ENCODE data around the gene KCNIP1.
A peak's percentile ranks its signal among the peaks of the same experiment; 100 is the strongest.

KCNIP1 gene

DNA sequence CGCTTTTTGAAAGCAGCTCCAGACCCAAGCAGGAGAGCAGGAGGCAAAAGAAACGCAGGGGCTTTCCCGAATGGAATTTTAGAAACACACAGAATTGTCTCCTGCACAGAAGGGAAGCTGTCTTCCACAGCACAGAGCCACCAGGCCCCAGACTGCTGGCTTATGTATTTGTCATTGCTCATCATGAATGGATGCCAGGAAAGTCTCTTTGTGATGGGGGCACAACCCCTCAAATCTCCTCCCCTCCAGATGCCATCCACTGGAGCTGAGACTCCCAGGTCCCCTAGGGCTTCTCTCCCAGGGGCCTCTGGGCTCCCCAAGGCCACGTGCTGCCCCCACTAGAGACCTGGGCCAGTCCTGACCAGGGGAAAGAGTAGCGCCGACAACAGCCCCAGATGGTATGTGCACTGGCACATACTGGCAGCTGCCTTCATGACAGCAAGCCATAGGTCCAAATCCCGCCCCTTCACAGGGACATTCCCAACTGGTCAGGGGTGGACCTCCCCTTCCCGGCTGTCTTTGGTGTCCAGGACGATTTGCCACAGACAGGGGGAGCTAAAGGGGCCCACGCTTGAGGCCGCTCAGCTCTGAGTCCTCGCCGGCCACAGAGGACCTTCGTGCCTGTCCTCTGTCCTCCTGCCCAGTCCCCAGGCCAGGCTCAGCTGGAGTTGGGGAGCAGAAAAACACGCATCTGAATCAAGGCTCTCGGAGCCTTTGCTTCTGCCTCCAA is 127.8 kb downstream of the KCNIP1 start:
- peak; percentile 60 for DNase-seq

GRCh38 chr5:170632266-170632984 is 128.6 kb downstream of the KCNIP1 start:
- peak; percentile 61 for DNase-seq

GRCh38 chr5:170632985-170633234 is 129.1 kb downstream of the KCNIP1 start:
- DNase-seq = peak; percentile 83

DNA sequence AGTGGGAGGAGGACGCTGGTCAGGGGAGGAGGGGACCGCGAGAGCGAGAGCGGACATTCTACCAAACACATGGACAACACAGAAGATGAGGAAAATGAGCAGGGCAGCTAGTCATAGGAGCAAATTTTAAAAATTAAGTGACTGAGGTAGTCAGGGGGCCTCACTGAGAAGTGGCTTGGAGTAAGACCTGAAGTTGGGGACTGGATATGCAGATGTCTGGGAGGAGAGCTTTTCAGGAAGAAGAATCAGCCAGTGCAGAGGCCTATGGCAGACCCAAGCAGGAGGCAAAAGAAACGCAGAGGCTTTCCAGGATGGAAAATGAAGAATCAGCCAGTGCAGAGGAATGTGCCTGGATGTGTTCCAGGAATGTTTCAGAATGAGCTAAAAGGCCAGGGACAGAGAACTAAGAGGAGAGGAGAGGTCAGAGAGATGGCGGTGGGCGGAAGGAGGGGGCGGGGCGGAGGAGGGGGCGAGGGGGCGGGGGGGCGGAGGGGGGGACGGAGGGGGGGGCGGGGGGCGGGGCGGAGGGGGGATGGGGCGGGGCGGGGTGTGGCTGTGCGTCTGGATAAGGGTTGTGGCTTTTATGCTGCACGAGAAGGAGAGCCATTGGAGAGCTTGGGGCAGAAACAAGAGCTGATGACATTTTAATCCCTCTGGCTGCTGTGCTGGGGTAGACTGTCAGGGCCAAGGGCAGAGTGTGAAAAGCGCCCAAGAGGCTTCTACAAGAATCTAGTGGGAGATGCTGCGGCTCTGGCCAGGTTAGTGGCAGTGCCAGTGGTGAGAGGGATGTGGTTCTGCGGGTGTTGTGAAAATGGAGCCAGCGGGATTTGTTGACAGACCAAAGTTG is 129.6 kb downstream of the KCNIP1 start:
- DNase-seq = peak; percentile 54

- DNase-seq = peak; percentile 42
Measured at GRCh38 chr5:170634256-170634990, 130.6 kb downstream of the KCNIP1 start.

GRCh38 chr5:170635706-170636105 is 131.9 kb downstream of the KCNIP1 start:
- peak; percentile 44 for DNase-seq

DNA sequence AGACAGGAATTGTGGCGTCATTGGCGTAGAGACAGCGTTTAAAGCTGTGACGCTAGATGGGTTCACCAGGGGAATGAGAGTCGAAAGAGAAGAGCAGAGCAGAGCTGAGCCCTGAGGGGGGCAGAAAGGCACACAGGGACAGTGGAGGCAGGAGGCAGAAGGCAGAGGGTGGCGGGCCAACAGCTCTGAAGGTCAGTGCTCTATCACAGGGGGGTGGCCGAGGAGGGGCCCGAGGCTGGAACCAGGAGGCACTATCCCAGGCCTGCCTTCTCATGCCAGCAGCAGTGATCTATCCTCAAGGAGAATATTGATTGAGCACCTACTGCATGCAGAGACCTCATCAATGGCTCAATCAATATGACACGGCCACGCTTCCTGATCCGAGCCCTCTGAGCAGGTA is 132.4 kb downstream of the KCNIP1 start:
- peak; percentile 49 for DNase-seq

DNA sequence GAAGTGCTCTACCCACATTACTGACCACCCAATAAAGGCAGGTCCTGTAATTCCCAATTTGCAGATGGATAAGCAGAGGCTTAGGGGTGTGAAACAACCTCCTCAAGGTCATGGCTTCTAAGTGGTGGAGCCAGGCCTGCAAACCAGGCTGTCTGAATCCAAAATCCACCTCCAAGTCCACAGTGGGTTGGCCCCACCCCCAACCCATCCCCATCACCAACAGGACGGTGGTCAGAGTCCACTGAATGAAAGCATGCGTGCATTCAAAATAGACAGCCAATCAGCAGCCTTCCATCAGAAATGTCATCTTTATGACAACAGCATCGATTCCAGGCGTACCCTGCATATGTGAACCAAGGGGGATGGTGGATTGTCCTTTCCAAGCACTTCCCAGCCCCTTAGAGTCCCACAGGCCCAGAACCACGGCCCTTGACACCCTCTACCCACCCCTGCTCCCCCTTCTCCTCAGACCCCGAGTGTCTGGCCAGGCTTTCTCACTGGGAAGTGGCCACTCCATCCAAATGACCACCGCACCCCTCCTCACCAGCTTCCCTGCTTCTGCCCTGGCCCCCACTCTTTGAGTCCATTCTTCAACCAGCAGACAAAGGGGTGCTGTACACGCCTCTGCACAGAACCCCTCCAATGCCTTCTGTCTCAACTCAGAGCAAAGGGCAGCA is 133.1 kb downstream of the KCNIP1 start:
- peak; percentile 37 for DNase-seq

GRCh38 chr5:170638051-170638450 is 134.2 kb downstream of the KCNIP1 start:
- peak; percentile 22 for DNase-seq

- peak; percentile 85 for DNase-seq
Measured at GRCh38 chr5:170638454-170639220, 134.8 kb downstream of the KCNIP1 start.

- DNase-seq = peak; percentile 34
Measured at GRCh38 chr5:170639221-170639925, 135.6 kb downstream of the KCNIP1 start.

GRCh38 chr5:170640731-170641588 is 137.1 kb downstream of the KCNIP1 start:
- DNase-seq = no peak

DNA sequence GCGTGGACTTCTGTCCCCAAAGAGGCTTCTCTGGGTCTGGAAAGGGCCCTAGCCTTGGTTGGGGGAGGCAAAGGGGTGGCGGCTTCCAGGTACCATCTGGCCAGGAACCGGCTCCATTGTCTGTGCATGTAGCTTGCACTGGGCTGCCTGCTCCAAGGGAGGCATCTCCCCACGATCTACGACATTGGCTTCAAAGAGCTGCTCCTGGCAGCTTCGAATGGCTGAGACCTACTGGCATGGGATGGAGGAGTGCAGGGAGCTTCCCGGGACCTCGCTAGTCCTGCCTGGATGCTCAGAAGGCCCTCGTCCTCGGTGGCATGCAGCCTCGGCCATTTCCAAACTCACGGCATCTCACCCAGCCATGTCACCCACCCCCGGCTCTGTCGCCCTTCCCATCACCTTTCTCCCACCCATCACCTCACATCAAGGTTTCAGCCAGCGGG is 137.8 kb downstream of the KCNIP1 start:
- peak; percentile 48 for DNase-seq

DNA sequence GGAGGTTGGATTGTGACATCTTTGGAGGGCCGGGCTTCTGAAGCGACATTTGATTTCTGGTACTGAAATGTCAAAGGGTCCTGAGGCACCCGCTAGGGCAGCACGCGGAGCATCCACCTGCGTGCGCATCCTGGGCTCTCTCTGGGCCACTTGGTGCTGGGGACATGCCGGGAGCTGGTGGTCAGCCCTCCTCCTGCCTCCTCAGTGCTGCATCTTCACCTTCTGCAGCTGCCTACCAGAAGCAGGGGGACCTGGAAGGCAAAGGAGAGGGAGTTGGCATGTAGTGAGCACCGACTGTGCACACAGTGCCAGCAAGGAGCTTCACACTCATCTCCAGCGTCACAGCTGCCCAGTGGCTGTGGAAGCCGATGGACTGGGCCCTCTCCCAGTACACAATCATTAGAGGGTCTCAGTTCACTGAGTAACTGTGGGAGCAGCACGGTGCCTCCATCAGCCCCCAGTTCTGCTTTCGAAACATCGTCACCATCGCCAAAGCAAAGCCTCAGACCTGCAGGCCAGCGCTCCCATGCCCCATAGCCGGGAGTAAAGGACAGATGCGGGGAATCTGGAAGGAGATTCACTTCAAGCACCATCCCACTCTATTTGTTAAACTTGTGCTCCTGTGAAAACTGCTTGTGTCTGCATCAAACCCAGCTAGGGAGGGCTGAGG is 138.4 kb downstream of the KCNIP1 start:
- peak; percentile 17 for DNase-seq

DNA sequence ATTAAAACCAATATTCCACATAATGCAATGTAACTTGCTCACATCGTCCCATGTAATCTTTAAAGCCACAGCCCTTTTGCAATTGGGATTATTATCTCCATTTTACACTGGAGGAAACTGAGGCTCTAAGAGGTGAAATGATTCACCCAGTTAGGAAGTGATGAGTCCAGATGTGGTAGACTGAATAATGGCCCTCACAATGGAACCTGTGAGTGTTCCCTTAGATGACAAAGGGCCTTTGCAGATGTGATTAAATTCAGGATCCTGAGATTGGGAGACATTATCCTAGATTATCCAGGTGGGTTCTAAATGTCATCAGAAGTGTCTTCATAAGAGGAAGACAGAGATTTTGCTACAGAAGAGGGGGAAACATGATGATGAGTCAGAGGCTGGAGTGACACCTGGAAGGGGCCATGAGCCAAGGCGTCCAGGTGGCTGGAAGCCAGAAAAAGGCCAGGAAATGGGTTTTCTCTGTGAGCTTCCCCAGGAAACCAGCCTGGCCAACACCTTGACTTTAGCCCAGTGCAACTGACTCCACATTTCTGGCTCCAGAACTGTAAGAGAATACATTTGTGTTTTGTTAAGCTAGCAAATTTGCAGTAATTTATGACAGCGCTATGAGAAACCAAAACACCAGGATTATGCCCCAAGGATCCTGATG is 139.1 kb downstream of the KCNIP1 start:
- DNase-seq = no peak

DNA sequence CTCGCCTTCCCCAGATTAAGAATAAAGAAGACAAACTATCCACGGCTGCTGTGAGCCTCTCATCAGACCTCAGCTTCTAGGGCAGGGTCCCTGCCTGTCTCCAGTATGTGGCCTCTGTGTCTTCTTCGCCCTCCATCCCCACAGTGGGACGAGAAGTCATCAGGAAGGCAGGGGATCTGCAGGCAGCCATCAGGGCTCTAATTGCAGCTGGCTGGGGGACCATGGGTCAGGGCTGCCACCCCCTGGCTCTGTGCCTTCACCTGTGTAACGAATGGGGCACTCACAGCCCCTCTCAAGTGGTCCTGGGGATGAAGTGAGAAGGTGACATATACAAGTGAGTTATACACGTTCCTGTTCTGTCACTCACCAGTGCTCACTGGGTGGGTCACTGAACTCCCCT is 139.8 kb downstream of the KCNIP1 start:
- peak; percentile 31 for DNase-seq

GRCh38 chr5:170644501-170644900 is 140.7 kb downstream of the KCNIP1 start:
- DNase-seq = no peak

DNA sequence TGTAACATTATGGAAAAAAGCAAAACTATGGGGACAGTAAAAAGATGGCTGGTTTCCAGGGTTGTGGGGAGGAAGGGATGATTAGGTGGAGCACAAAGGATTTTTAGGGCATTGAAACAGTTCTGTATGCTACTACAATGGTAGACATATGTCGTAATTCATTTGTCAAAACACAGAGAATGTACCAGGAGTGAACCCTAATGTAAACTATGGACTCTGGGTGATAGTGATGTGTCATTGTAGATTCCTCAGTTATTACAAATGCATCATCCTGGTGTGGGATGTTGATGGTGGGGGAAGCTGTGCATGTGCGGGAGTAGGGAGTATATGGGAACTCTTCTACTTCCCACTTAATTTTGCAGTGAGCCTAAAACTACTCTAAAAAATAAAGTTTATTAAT is 144.7 kb downstream of the KCNIP1 start:
- DNase-seq = no peak

GRCh38 chr5:170650850-170651249 is 147.0 kb downstream of the KCNIP1 start:
- DNase-seq = no peak
